GM19438 (cell line): ENCODE data around the gene DUSP23.

Experiments used
- ATAC-seq: cut with Tn5 transposase; IDR thresholded peaks from one replicate; pipeline ENCODE4 v1.9.1; 2021; ENCODE audit warnings: low read depth; ENCODE audit not compliant: unreplicated experiment

DUSP23 gene

GRCh38 chr1:159783724-159784123, 3.0 kb downstream of the DUSP23 start:
- ATAC-seq, result no peak

GRCh38 chr1:159786465-159786864, 5.7 kb downstream of the DUSP23 start:
- ATAC-seq, result no peak

- no peak for ATAC-seq
These were observed 6.2 kb downstream of the DUSP23 start for GRCh38 chr1:159786966-159787365.

- no peak for ATAC-seq
These were observed 9.6 kb downstream of the DUSP23 start for GRCh38 chr1:159790237-159790917.

- ATAC-seq, result no peak
These were observed 10.3 kb downstream of the DUSP23 start for GRCh38 chr1:159791031-159791430.

GRCh38 chr1:159791461-159791860, 10.7 kb downstream of the DUSP23 start:
- ATAC-seq, result no peak

GRCh38 chr1:159795534-159795933, 14.8 kb downstream of the DUSP23 start:
- no peak for ATAC-seq

- no peak for ATAC-seq
These were observed 18.1 kb downstream of the DUSP23 start for GRCh38 chr1:159798893-159799292.

GRCh38 chr1:159799446-159799985, 18.8 kb downstream of the DUSP23 start:
- ATAC-seq, result no peak

GRCh38 chr1:159800177-159800930, 19.6 kb downstream of the DUSP23 start:
- no peak for ATAC-seq

- no peak for ATAC-seq
These were observed 21.3 kb downstream of the DUSP23 start, which contains the start of gene FCRL6 for GRCh38 chr1:159802111-159802510. FCRL6 (plus strand) TSS chr1:159802360; CDS start chr1:159802425, 65 bp downstream.

GRCh38 chr1:159803956-159804689, 23.4 kb downstream of the DUSP23 start:
- no peak for ATAC-seq

- no peak for ATAC-seq
These were observed 24.2 kb downstream of the DUSP23 start for GRCh38 chr1:159804924-159805323.

GRCh38 chr1:159815926-159816325, 35.2 kb downstream of the DUSP23 start:
- no peak for ATAC-seq

GRCh38 chr1:159817276-159818041, 36.7 kb downstream of the DUSP23 start:
- no peak for ATAC-seq

- no peak for ATAC-seq
These were observed 40.6 kb downstream of the DUSP23 start for GRCh38 chr1:159821171-159821867.

GRCh38 chr1:159823406-159823805, 42.6 kb downstream of the DUSP23 start:
- no peak for ATAC-seq

- no peak for ATAC-seq
These were observed 44.8 kb downstream of the DUSP23 start for GRCh38 chr1:159825564-159825963.

GRCh38 chr1:159826441-159827101, 45.8 kb downstream of the DUSP23 start, which contains the start of gene SLAMF8:
SLAMF8 (plus strand) TSS chr1:159826873; CDS start chr1:159826899, 26 bp downstream.
- ATAC-seq, result no peak
